Stimulated activated naive CD8-positive, alpha-beta T cell treated with anti-CD3 and anti-CD28 coated beads, Interleukin-15, Interleukin-2, amounts not matched to agents 100 U/mL and 50 U/mL, for 24 hours (primary cell): ENCODE results near the gene PALLD.

ENCODE experiments used
- ATAC-seq: fragments of 150-1000 bp; cut with Tn5 transposase; one replicate; pipeline ENCODE4 v1.10.0; 2021
- DNase-seq: peaks from one replicate; pipeline ENCODE4 v3.0.0; 2021

The PALLD gene

DNA sequence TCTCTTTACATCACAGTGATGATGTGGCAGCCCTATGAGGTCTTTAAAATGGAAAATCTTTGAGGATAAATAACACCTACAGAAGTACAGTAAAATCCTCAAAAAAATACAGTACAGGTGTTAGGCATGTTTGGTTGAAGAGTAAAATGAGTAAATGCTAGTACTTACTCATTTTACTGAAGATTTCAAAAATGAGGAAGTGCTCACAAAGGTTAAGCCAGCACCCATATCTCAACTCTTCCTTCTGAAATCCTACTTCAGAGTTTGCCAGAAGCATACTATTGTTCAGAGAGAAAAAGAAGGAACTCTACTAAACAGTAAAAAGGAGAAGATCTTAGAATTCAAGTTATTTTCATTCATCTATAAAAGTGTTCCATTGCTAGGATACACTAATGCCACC, 382.3 kb downstream of the PALLD start:
- DNase-seq, result no peak
- ATAC-seq, result no peak

DNA sequence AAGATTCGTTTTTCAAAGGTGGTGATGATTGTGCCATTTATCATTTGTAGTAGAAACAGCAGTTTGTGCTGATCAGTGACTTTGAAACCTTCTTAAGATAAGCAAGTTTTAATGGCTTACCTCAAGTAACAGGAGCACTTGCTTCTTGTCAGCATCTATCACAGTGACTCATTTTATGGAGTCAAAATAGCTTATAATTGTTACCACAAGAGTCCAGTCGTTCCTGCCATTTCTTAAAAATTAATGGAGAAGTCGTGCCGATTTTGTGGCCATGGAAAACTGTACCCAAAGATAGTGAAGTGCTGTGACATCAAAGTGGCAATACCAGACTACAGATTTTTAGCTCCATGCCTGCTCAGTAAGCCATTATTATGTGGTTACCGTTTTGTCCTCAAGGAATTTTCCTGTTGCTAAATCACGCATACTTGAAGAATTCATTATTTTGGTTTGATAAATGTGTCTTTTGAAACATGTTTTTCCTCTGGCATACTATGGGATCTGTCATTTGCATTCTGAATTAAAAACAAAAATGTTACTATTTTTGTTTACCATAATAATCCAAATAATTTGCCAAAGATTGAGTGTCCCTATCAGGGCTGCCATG, 383.3 kb downstream of the PALLD start:
- no peak for DNase-seq

DNA sequence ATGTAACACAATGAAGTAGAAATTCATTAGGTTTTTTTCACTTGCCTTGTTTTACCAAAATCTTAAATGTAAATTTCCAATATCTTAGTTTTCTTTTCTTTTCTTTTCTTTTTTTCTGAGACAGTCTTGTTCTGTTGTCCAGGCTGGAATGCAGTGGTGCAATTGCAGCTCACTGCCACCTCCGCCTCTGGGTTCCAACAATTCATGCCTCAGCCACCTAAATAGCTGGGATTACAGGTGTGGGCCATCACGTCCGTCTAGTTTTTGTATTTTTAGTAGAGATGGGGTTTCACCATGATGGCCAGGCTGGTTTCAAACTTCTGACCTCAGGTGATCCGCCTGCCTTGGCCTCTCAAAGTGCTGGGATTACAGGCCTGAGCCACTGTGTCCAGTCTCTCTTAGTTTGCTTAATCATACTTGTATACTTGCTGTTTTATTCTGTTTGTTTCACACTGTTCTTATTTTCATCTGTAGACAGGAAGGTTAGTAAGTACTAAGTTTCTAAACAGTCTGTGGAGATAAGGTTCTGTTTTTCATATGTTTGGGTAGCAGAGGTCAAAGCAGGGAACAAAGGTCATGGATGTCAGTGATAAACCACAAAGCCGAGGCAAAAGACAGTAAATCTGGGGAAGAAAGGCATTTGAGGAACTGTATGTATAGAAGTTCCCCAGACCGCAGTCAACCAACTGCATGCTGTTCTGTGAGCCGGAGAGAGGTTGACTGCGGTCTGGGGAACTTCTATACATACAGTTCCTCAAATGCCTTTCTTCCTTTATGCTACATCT, 384.2 kb downstream of the PALLD start:
- no peak for DNase-seq

More for the DNA sequence above, 383.3 kb downstream of the PALLD start:
- no peak for ATAC-seq

DNA sequence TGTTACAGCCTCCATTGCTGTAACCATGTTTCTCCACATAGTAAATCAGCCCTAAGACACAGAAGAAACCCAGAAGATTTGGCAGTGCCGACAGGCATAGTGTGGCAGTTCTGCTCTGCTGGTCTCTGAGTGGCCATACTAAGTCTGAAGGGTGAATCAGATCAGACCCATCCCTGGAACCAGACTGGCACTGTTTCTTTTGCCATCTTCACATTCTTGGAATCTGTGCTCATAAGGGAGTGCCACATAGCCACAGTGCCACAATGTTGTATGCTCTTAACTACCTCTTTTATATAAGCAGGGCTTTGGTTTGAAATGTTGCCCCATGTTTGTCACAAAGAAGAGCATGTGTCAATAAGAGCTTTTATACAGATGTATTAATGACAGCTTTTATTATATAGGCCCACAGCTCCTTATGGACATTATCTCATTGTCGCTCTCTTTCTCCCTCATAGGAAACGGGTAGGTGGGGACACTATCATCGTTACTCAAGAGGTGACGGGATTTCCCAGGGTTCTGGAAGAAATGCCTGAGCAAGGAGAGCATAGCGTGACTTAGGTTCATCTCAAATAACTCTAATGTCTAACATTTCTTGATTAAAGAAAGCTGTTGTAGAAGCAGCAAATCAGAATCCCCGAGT, 385.0 kb downstream of the PALLD start:
- no peak for DNase-seq
- no peak for ATAC-seq

More for the DNA sequence above, 384.2 kb downstream of the PALLD start:
- ATAC-seq, result no peak

- ATAC-seq (no peak), DNase-seq (no peak)
Measured at GRCh38 chr4:168882650-168883233, 385.9 kb downstream of the PALLD start.

DNA sequence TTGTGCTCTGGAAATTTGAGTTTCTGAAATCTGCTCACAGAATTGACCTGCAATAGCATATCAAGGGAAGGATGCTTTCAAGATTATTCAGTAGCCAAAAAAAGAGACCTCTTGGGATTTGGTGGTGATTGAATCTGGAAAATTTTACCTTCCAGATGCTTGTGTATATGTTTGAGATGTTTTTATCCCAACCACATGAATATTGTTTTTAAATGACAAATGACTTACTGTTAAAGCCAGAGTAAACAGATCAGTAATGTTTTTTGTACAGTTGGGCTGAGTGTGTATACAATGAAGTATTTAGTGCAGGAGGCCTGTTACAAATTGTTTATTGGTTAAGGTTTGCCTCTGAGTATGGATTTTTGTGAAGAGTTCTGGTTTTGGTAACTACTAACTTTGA, 386.7 kb downstream of the PALLD start:
- ATAC-seq (no peak), DNase-seq (no peak)

GRCh38 chr4:168884251-168885124, 387.6 kb downstream of the PALLD start:
- no peak for DNase-seq
- no peak for ATAC-seq

- ATAC-seq (no peak), DNase-seq (no peak)
Measured at GRCh38 chr4:168885400-168885799, 388.5 kb downstream of the PALLD start.

- DNase-seq, result no peak
- no peak for ATAC-seq
Measured at GRCh38 chr4:168886351-168886750, 389.5 kb downstream of the PALLD start.

GRCh38 chr4:168887809-168888208, 391.0 kb downstream of the PALLD start:
- ATAC-seq (no peak), DNase-seq (no peak)

- DNase-seq (no peak), ATAC-seq (no peak)
Measured at GRCh38 chr4:168888715-168889215, 391.9 kb downstream of the PALLD start.

- DNase-seq, result no peak
- no peak for ATAC-seq
Measured at GRCh38 chr4:168891086-168891485, 394.2 kb downstream of the PALLD start.

- DNase-seq (no peak), ATAC-seq (no peak)
Measured at GRCh38 chr4:168891688-168892087, 394.8 kb downstream of the PALLD start.

GRCh38 chr4:168892475-168892874, 395.6 kb downstream of the PALLD start:
- ATAC-seq (no peak), DNase-seq (no peak)

- DNase-seq (no peak), ATAC-seq (no peak)
Measured at GRCh38 chr4:168893205-168893604, 396.4 kb downstream of the PALLD start.

DNA sequence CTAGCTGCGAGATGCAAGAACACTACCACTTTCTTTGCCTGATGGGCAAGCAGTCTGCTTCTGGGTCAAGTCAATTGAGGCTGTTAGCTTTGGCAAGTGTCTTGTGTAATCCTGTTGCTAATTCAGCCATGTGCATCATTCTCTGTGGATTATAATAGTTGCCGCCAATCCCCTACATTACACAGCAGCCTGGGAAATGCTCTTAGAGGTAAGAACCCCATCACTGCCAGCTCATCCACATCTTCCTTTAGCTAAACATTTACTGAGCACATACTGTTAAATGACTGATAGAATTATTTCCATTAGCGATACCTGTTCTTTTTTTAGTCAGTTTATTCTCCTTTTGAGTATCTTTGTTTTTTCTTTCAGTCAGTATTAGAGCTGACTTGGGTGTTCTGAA, 397.0 kb downstream of the PALLD start:
- no peak for ATAC-seq
- DNase-seq, result no peak

DNA sequence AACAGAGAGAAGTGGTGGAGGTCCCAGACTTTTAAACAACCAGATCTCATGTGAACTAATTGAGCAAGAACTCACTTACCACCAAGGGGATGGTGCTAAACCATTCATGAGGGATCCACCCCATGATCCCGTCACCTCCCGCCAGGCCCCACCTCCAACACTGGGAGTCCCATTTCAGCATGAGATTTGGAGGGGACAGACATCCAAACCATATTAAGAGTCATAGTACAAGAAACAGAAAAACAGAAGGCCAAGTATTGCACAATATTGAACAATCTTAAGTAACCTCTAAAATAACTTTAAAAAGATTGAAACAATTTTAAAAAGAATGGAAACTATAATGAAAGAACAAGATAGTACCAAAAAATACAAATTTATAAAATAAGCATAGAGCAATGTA, 403.2 kb downstream of the PALLD start:
- DNase-seq (no peak), ATAC-seq (no peak)

DNA sequence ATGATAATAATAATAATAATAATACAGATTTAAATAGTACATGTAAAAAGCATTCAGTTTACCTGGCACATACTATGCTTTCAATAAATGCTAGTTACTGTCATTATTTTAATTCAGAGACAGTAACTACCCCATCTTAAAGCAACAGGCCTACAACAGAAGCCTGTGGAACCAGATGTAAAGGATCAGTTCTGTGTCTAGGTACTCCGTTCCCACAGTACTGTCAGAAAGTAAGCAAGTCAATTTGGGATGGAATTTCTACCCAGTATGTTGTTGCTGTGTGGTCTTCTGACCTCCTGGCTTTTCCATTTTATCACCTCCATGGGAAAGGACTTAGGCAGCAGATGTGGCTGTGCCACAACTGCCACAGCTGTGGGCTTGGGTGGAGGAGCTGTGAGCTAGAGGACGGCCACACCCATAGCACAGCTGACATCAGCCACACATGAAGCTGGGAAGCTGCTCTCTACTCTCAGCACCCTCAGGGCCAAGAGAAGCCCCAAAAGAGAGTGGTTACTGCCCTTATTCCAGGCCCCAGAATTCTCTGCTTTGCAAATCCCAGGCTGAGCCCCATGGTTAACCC, 410.4 kb downstream of the PALLD start:
- no peak for ATAC-seq

DNA sequence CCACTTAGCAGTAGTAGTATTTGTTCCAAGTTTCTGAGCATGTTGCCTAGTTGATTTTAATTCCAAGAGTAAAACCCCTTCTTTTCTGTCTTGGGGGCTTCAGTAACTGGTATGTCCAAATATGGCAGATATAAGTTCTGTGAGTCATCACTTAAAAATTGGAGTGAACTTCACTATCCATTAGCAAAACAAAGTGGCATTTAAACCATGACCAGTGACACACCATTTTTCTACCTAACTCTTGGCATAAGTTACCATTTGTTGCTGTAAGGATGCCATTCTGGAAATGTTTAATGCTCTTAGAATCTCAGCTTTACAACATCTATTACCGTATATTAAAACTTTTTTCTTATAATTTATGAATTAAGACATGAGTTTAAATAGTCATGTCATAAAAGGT, 411.2 kb downstream of the PALLD start:
- DNase-seq (no peak), ATAC-seq (no peak)

More for the DNA sequence above, 410.4 kb downstream of the PALLD start:
- no peak for DNase-seq

- DNase-seq (no peak), ATAC-seq (no peak)
Measured at GRCh38 chr4:168908851-168909273, 412.0 kb downstream of the PALLD start.

- ATAC-seq (no peak), DNase-seq (no peak)
Measured at GRCh38 chr4:168914095-168914494, 417.2 kb downstream of the PALLD start.
